Progenitor cell of endocrine pancreas (in vitro differentiated cells): ENCODE measurements around the gene DENND10. TPM values are rescaled to one million over a fixed set of nuclear protein-coding genes. Genes with fewer than 3 reads are reported as not detected.

ENCODE experiments used
- DNase-seq: peaks from one replicate; pipeline ENCODE4 v3.0.0; 2021; ENCODE audit warnings: low spot score; ENCODE audit not compliant: unreplicated experiment
- H3K27ac Mint-ChIP-seq: 2 replicates; pipeline ENCODE4 v1.8.0; 2021; ENCODE audit warnings: mild to moderate bottlenecking, moderate library complexity, mixed read lengths
- H3K27me3 Mint-ChIP-seq: 2 replicates; pipeline ENCODE4 v1.8.0; 2021; ENCODE audit warnings: mixed read lengths
- H3K36me3 Mint-ChIP-seq: 2 replicates; pipeline ENCODE4 v1.8.0; 2022; ENCODE audit warnings: mixed read lengths; ENCODE audit not compliant: insufficient read depth
- H3K4me1 Mint-ChIP-seq: 2 replicates; pipeline ENCODE4 v1.8.0; 2021; ENCODE audit warnings: low read depth, mixed read lengths
- H3K4me3 Mint-ChIP-seq: 2 replicates; pipeline ENCODE4 v1.8.0; 2021; ENCODE audit warnings: low read depth, mild to moderate bottlenecking, moderate library complexity, mixed read lengths
- H3K9me3 Mint-ChIP-seq: 2 replicates; pipeline ENCODE4 v1.8.0; 2021; ENCODE audit warnings: low read depth, mixed read lengths
- total RNA-seq: library from RNA; stranded (reverse); gene quantifications from 2 replicates; pipeline ENCODE4 v1.2.1, GENCODE V29; 2021
- TF ChIP-seq, protein P1 (sequence below): fragments of 200-600 bp; sonication (generic); IDR thresholded peaks from one replicate; pipeline ENCODE4 v1.5.0; 2021; ENCODE audit warnings: antibody characterized with exemption, mild to moderate bottlenecking; ENCODE audit not compliant: unreplicated experiment

The DENND10 gene
- total RNA-seq, 1 donor from 2014 or later: 48.5 TPM

DNA sequence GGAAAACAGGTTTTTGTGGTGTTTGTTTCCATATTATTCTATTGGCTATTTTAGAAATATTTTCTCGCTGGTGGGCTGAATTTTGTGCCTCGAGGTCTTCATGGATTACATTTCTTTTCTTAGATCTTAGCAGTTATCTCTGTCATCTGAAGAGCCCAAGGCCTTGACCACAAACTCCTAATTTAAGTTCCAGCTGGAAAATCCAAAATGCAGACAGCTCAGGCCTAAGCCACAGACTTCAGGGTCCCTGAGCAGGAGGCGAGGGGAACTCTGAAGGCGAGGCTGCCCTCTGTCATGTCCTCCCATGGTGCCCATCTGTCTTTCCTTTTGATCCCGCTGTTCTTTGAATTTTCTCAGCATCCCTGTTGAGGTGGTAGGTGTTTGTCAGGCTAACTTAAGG is 14.3 kb downstream of the DENND10 start:
- TF ChIP-seq, protein P1, sequence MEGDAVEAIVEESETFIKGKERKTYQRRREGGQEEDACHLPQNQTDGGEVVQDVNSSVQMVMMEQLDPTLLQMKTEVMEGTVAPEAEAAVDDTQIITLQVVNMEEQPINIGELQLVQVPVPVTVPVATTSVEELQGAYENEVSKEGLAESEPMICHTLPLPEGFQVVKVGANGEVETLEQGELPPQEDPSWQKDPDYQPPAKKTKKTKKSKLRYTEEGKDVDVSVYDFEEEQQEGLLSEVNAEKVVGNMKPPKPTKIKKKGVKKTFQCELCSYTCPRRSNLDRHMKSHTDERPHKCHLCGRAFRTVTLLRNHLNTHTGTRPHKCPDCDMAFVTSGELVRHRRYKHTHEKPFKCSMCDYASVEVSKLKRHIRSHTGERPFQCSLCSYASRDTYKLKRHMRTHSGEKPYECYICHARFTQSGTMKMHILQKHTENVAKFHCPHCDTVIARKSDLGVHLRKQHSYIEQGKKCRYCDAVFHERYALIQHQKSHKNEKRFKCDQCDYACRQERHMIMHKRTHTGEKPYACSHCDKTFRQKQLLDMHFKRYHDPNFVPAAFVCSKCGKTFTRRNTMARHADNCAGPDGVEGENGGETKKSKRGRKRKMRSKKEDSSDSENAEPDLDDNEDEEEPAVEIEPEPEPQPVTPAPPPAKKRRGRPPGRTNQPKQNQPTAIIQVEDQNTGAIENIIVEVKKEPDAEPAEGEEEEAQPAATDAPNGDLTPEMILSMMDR: no peak
- no peaks in the 10 kb centered on the region for H3K4me1 Mint-ChIP-seq
- no peaks in the 10 kb centered on the region for H3K9me3 Mint-ChIP-seq
- no peak overlapping the region for H3K27ac Mint-ChIP-seq
- peaks cover 28% of the 10 kb centered on the region for H3K36me3 Mint-ChIP-seq
- H3K27me3 Mint-ChIP-seq: no peaks in the 10 kb centered on the region
- no peak for DNase-seq
- H3K4me3 Mint-ChIP-seq: no peak overlapping the region

DNA sequence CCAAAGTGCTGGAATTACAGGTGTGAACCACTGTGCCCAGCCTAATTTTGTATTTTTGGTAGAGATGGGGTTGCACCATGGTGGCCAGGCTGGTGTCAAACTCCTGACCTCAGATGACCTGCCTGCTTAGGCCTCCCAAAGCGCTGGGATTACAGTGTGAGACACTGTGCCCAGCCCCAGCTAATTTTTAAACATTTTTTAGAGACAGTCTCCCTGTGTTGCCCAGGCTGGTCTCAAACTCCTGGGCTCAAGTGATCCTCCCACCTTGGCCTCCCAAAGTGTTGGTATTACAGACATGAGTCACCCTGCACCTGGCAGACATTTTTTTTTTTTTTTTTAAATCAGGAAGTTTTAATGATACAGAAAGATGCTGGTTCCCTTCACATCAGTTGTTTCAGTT is 15.5 kb downstream of the DENND10 start:
- Mint-ChIP-seq H3K4me1 (no peaks in the 10 kb centered on the region), H3K36me3 (peaks cover 27% of the 10 kb centered on the region)
- no peak for DNase-seq

DNA sequence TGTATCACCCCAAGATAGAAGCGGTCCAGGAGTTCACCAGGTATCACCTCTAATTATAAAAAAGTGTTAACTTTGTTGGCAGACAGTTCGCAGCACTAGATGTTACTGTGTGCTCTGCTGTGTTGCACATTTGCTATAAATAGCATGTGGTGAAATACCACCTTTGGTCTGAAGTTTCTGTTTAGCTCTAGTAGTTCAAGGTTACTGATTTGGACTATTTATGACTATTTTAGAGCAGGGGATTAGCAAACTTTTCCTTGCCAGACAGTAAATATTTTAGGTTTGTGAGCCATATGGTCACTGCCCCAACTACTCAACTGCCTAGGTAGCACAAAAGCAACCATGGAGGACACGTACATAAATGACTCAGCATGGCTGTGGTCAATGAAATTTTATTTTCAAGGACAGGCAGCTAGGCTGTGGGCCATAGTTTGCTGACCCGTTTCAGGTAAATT is 16.5 kb downstream of the DENND10 start:
- TF ChIP-seq, protein P1: no peak
- Mint-ChIP-seq H3K27ac (no peak overlapping the region), H3K4me3 (no peak overlapping the region), H3K36me3 (peaks cover 23% of the 10 kb centered on the region), H3K4me1 (no peaks in the 10 kb centered on the region), H3K9me3 (no peaks in the 10 kb centered on the region), H3K27me3 (no peaks in the 10 kb centered on the region)
- DNase-seq: no peak

More for the DNA sequence above, 15.5 kb downstream of the DENND10 start:
- Mint-ChIP-seq H3K4me3 (no peak overlapping the region), H3K27ac (no peak overlapping the region), H3K27me3 (no peaks in the 10 kb centered on the region), H3K9me3 (no peaks in the 10 kb centered on the region)
- TF ChIP-seq, protein P1: no peak

DNA sequence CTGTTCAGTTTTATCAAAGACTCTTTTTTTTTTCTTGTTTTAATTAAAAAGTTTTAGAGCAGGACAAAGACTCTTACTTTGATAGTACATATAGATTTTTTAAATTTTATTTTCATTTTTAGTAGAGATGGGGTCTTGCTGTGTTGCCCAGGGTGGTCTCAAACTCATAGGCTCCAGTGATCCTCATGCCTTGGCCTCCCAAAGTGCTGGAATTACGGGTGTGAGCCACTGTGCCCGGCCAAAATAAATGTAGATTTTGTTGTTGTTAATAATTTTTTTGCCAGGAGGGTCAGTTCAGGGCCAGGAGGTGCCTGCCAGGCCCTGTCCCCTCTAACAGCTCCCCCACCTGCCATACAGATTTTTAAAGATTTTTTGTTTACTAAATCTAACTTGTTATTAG is 17.0 kb downstream of the DENND10 start:
- Mint-ChIP-seq H3K4me3 (no peak overlapping the region), H3K27ac (no peak overlapping the region), H3K36me3 (peaks cover 24% of the 10 kb centered on the region), H3K4me1 (no peaks in the 10 kb centered on the region), H3K27me3 (no peaks in the 10 kb centered on the region), H3K9me3 (peaks cover 2% of the 10 kb centered on the region)
- TF ChIP-seq, protein P1: no peak
- no peak for DNase-seq

DNA sequence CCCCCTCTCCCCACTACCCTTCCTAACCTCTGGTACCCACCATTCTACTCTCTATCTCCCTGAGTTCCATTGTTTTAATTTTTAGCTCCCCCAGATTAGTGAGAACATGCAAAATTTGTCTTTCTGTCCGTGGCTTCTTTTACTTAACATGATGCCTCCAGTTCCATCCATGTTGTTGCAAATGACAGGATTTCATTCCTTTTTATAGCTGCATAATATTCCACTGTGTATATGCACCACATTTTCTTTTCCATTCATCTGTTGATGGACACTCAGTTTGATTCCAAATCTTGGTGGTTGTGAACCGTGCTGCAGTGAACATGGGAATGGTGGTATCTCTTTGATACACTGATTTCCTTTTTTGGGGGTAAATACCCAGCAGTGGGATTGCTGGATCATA is 22.0 kb downstream of the DENND10 start:
- TF ChIP-seq, protein P1: no peak
- no peak for DNase-seq
- Mint-ChIP-seq H3K36me3 (peaks cover 36% of the 10 kb centered on the region), H3K4me1 (peaks cover 2% of the 10 kb centered on the region), H3K27ac (no peak overlapping the region), H3K9me3 (peaks cover 3% of the 10 kb centered on the region), H3K27me3 (no peaks in the 10 kb centered on the region), H3K4me3 (no peak overlapping the region)
